NCI-H2107 treated with DMSO at 0.1 percent for 48 hours (cell line): ENCODE measurements around the gene BTBD7.

ENCODE experiments used
- DNase-seq: peaks from one replicate; lab custom pipeline; 2025; ENCODE audit not compliant: unreplicated experiment; lab: John Stamatoyannopoulos, UW

BTBD7 gene

DNA sequence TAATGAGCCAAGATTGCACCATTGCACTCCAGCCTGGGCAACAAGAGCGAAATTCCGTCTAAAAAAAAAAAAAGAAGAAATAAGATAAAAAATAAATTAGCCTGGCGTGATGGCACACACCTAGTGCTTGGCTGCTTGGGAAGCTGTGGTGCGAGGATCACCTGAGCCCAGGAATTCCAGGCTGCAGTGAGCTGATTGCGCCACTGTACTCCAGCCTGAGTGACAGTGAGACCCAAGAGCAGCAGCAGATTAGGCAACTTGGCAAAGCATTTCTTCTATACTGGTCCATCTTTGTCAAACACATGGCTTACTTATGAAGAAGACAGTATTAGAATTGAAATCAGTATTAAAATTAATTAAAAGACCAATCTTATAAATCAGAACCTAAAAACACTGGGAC lies 132.3 kb downstream of the BTBD7 start:
- DNase-seq = no peak

- DNase-seq = no peak
Observed at GRCh38 chr14:93199031-93199430, 133.8 kb downstream of the BTBD7 start.

DNA sequence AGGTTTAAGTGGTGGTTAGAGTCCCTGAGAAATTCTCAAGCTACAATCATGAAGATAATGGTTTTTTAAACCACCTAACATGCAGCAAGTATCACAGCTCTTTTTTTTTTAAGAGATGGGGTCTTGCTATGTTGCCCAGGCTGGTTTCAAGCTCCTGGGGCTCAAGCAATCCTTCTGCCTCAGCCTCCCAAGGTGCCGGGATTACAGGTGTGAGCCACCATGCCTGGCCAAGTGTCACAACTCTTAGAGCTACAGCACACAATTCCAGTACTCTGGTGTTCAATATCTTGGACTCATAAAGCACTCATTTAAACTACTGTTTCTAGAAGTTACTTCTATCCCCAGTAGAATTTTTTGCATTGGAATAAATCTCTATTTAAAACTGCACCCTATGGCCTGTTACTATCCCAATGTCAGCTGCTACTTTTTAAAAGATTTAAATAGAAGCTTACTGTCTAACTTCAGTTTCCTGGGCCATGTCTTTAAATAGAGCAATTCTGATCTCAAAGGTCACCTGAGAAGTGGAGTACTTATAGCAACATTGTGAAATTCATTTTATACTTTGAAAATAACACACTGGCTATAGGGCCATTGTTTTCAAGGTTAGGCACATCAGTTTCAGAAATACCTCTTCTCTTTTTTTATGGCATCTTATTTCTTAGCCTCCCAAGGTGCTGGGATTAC lies 137.4 kb downstream of the BTBD7 start:
- DNase-seq = no peak
